Stimulated activated CD8-positive, alpha-beta memory T cell treated with anti-CD3 and anti-CD28 coated beads, Interleukin-15, amount 100 ng/mL, for 4 hours (primary cell): ENCODE measurements around the gene ZC3H12C.

Experiments
- DNase-seq, 2 donors: peaks; one replicate each; pipeline ENCODE4 v3.0.0-alpha.2; 2020; ENCODE audit warnings: low read depth in 2 of 2

Gene ZC3H12C

GRCh38 chr11:110097459-110098012 is 4.3 kb downstream of the ZC3H12C start:
- no peak for DNase-seq

- no peak for DNase-seq
Observed at GRCh38 chr11:110098645-110099044, 5.5 kb downstream of the ZC3H12C start.

DNA sequence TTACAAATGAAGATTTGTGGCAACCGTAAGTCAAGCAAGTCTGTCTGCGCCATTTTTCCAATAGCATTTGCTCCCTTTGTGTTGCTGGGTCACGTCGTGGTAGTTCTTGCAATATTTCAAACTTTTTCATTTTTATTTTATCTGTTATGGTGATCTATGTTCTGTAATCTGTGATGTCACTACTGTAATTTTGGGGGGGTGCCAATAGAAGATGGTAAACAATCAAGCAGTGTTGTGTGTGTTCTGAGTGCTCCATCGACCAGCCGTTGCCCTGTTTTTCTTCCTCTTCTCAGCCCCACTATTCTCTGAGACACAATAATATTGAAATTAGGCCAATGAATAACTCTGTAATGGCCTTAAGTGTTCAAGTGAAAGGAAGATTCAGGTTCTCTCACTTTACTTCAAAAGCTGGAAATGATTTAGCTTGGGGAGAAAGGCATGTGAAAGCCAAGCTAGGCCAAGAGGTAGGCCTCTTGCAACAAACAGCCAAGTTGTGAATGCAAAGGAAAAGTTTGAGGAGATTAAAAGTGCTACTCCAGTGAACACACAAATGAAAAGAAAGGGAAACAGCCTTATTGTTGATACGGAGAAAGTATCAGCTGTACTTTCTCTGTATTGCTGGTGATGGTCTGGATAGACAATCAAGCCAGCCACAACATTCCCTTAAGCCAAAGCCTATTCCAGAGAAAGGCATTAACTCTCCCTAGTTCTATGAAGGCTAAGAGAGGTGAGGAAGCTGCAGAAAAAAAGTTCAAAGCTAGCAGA is 7.5 kb downstream of the ZC3H12C start:
- no peak for DNase-seq

- DNase-seq: no peak
Observed at GRCh38 chr11:110106713-110107274, 13.6 kb downstream of the ZC3H12C start.

DNA sequence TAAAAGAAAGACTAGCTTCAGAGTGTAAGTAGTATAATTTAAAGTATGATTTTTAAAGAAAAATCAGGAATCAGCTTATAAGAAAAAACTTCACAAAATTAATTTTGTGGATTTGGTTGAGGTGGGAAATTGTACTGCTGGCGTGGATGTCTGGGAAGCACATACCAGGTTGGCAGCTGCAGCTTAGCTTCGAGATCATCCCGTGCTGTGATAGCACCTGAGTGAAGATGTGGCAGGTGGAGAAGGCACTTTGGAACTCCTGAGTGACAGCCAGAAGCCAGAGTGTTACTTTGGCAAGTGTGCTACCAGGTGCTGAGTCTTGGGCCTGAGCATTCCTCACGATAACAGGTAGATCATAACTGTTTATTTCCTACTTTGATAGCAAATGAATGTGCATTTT is 17.7 kb downstream of the ZC3H12C start:
- DNase-seq: no peak

DNA sequence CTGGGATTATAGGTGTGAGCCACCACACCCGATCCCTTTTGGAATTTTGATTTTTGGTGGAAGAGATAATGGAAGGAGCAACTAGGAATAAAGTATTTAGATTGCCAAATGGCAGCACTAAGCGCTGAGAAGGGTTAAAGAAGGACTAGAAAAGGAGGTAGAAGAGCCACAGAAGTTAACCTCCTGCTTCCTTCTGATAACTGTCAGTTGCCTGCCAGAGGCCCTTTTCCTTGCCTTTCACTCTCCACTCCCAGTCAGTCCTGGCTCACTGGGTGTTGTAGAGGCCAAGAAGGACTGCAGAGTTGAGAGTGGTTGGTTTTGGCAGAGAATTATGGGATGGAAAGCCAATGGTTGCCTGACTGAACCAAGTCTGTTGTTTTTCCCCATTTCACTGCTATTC is 19.3 kb downstream of the ZC3H12C start:
- no peak for DNase-seq

DNA sequence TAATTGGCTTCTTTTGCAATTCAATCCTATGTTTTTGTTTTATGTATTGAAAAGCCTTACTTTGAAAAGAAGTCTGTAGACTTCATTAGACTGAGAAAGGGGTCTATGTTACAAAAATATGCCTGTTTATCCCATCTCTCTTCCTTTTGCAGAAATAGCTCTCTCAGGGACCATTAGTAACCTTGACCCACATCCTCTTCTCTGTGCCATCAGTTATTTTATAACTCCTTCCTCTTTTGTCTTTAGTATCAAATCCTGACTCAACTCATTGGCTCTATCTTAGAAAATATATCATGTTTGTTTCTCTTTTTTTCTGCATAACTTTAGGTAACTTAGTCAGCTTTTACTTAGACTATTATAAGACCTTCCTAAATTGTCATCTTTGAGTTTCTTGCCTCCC is 20.3 kb downstream of the ZC3H12C start:
- no peak for DNase-seq

- no peak for DNase-seq
Observed at GRCh38 chr11:110113973-110114372, 20.8 kb downstream of the ZC3H12C start.

GRCh38 chr11:110119317-110119716 is 26.1 kb downstream of the ZC3H12C start:
- DNase-seq: no peak

- DNase-seq: no peak
Observed at GRCh38 chr11:110121204-110121603, 28.0 kb downstream of the ZC3H12C start.

GRCh38 chr11:110123003-110123402 is 29.8 kb downstream of the ZC3H12C start:
- DNase-seq: no peak

GRCh38 chr11:110124605-110125004 is 31.4 kb downstream of the ZC3H12C start:
- no peak for DNase-seq

DNA sequence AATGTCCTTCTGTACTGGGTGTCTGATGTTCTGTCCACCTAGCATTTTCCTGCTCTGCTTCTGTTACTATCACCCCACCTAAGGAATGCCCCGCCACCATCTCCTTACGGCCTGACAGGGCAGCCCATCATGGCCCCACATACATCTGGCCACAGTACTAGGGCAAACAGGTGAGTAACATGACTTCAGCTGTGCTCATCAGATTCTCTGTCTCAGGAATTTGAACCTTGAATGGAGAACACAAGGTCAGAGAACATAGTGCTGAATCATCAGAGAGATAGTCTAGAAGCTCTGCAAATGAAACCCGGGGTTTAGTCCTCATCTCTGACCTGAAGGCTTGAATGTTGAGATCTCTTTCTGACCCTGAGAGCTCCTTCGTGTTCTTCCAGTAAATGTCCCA is 32.4 kb downstream of the ZC3H12C start:
- no peak for DNase-seq

DNA sequence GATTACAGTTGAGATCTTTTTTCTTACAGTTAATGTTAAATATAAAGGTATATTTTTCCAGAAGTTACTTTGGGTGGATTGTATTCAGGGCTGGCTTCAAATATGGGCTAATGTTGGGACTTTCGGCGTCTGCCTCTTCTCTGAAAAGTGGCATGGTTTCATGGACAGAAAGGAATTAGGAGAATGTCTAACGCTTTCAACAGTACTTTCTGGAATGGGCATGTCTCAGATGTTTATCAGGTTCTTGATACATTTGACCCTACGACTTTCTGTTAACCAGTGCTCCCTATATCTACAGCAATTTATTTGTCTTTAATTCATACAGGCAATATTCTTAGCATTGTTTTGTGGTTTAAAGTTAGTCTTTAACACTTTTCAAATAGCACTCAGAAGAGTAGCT is 33.7 kb downstream of the ZC3H12C start:
- DNase-seq: no peak

DNA sequence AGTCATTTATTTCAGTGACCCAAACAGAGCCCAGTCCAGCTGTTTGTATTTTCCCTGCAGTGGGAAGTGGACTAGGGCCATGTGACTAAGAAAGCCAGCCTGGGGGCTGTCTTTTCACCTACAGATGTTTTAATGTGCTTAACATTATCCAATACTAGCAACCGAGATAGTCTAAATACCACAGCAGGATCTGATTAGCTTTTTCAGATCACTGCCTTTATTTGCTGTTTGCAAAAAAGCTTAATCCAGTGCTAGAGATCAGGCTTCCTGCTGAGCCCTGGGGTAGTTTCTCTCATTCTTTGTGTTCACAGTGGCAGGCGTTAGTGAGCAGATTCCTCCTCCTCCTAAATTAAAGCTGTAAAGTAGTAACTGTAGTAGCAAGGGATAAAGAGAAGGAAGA is 35.0 kb downstream of the ZC3H12C start:
- no peak for DNase-seq

DNA sequence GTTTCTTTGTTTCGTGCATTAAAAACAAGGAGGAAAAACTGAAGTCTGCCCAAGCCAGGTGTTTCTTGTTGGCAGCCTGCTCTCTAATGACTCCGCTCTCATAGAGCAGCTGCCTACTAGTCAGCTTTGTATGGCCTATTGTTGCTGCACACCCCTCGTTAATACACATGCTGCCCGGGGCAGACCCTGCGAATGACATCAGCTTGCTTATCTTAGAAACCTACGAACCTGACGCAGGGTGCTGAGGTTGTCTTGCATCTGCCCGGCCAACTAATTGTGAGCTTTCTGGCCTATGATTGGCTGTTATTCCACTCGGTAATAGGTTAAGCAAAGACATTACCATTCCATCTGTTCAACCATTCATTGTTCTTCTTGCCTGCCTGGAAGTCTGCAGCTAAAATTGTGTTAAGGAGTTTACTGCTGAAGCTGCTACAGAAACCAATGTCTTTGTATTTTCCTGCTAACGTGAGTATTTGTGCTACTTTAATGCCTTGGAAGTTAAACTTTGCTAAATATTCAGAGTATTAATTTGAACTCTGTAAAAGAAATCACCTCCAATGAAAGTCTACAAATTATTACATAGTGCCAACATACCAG is 37.5 kb downstream of the ZC3H12C start:
- DNase-seq: no peak

DNA sequence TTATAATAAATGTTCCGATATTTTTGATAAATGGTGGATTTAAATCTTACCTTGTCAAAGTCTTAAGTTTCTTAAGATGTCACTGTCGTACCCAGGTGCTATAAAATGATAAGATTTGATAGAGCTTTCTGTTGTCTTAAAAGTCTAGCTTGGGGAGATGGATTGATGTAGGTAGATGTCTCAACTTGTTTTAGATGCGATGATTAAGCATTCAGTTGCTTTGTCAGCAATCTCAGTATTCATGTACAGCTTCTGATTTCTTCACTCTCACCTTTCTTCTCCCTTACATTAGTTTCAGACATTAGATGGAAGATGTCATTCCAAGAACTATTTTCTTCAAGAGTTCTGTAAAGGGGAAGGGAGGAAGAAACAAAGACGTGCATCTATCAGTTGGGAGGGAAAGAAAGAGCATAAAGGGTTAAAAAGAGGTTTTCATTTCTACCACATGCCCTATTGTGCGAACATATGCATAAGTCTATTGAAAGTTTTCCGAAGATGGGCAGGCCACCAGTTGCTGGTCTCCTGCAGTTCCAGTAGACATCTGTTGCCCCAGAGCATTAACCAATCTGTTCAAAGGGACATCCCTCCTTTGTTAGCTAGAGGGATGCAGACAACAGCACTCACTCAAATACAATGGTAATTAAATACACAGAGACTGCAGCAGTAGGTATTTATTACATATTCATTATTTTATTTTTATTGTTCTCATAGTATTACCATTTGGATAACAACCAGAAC is 38.4 kb downstream of the ZC3H12C start:
- no peak for DNase-seq

GRCh38 chr11:110133160-110133559 is 40.0 kb downstream of the ZC3H12C start:
- no peak for DNase-seq

- no peak for DNase-seq
Observed at GRCh38 chr11:110134110-110134509, 40.9 kb downstream of the ZC3H12C start.

DNA sequence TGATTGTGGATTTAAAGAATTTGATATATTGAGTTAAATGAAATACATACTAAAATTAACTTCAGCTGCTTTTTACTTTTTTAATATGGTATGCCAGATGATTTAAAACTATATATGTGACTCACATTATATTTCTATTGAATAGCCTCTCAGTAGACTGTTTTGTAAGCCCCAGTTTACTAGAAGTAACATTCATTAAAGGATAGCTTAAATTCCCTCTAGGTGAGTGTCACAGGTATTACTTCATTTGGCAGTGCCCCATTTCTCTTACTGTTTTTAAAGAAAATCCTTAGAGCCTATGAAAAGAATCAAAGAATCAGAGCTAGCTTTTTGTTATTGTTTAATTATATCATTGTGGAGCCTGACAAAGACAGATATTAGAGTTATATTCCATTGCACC is 48.6 kb downstream of the ZC3H12C start:
- DNase-seq: no peak

- DNase-seq: no peak
Observed at GRCh38 chr11:110147962-110148709, 54.9 kb downstream of the ZC3H12C start.
